Measurements from ENCODE around the gene CFHR1. TPM values are rescaled to one million over a fixed set of nuclear protein-coding genes. Genes with fewer than 3 reads are reported as not detected.

CFHR1 gene
- total RNA-seq, 1 donor from 2014 or later, result not detected

DNA sequence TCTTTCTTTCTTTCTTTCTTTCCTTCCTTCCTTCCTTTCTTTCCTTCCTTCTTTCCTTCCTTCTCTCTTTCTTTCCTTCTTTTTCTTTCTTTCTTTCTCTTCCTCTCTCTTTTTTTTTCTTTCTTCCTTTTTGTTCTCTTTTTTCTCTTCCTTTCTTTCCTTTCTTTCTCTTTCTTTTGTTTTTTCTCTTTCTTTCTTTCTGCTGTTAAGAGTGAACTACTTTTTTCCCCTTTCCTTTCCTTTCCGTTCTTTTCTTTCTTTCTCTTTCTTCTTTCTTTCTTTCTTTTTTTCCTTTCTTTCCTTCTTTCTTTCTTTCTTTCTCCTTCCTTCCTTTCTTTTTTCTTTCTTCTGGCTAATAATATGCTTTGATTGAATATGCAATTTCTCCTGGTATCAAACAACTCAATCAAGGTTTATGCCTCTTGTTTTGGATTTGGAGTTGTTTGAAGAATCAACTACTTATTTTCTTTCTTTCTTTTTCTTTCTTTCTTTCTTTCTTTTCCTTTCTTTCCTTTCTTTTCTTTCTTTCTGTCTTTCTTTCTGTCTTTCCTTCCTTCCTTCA lies 40.9 kb downstream of the CFHR1 start:
- H3K27me3 Mint-ChIP-seq (ENCODE audit: unreplicated experiment), result peaks cover 25% of the 10 kb centered on the region

DNA sequence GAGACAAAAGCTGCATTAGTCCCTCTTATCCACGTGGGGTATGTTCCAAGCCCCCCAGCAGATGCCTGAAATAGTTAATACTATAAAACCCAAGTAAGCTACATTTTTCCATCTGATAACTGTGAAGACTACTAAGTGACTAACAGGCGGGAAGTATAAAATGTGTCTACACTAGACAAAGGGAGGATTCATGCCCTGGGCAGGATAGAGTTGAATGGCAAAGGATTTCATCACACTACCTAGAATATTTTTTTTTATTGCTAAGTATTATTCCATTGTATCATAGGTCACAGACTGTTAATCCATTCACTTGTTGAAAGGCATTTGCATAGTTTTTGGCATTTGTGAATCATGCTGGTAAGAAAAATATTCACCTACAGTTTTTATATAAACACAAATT lies 41.9 kb downstream of the CFHR1 start:
- Mint-ChIP-seq H3K36me3 (ENCODE audit: unreplicated experiment) (no peaks in the 10 kb centered on the region), H3K9me3 (ENCODE audit: unreplicated experiment) (no peaks in the 10 kb centered on the region), H3K27ac (ENCODE audit: unreplicated experiment) (no peak overlapping the region), H3K4me3 (ENCODE audit: unreplicated experiment) (no peak overlapping the region), H3K4me1 (ENCODE audit: unreplicated experiment) (no peaks in the 10 kb centered on the region), H3K27me3 (ENCODE audit: unreplicated experiment) (peaks cover 25% of the 10 kb centered on the region)
- TF ChIP-seq, protein P1, sequence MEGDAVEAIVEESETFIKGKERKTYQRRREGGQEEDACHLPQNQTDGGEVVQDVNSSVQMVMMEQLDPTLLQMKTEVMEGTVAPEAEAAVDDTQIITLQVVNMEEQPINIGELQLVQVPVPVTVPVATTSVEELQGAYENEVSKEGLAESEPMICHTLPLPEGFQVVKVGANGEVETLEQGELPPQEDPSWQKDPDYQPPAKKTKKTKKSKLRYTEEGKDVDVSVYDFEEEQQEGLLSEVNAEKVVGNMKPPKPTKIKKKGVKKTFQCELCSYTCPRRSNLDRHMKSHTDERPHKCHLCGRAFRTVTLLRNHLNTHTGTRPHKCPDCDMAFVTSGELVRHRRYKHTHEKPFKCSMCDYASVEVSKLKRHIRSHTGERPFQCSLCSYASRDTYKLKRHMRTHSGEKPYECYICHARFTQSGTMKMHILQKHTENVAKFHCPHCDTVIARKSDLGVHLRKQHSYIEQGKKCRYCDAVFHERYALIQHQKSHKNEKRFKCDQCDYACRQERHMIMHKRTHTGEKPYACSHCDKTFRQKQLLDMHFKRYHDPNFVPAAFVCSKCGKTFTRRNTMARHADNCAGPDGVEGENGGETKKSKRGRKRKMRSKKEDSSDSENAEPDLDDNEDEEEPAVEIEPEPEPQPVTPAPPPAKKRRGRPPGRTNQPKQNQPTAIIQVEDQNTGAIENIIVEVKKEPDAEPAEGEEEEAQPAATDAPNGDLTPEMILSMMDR (IDR thresholded peaks at IDR 0.05), result no peak
- DNase-seq (ENCODE audit: extremely low spot score, unreplicated experiment), result no peak

More for the DNA sequence above, 40.9 kb downstream of the CFHR1 start:
- Mint-ChIP-seq H3K27ac (ENCODE audit: unreplicated experiment) (no peak overlapping the region), H3K4me1 (ENCODE audit: unreplicated experiment) (no peaks in the 10 kb centered on the region), H3K9me3 (ENCODE audit: unreplicated experiment) (no peaks in the 10 kb centered on the region), H3K4me3 (ENCODE audit: unreplicated experiment) (no peak overlapping the region), H3K36me3 (ENCODE audit: unreplicated experiment) (no peaks in the 10 kb centered on the region)
- no peak for DNase-seq (ENCODE audit: extremely low spot score, unreplicated experiment)
- TF ChIP-seq, protein P1 (IDR thresholded peaks at IDR 0.05), result no peak

DNA sequence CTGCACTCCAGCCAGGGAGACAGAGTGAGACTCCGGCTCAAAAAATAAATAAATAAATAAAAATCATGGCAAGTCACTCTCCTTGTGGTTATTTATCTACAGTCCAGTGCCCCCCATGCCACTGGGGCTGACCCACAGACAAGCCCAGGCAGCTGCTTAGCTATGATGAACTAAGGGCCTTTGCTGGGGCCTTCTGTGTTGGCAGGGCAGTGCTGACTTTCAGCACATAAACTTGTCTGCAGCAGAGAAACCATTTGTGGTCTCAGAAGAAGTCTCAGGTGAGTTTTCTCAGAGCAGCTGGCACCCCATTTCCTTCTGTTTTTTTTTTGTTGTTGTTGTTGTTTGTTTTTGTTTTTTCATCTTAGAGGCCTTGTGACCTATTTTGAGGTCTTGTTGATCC lies 47.4 kb downstream of the CFHR1 start:
- no peak for DNase-seq (ENCODE audit: extremely low spot score, unreplicated experiment)
- H3K4me1 Mint-ChIP-seq (ENCODE audit: unreplicated experiment), result no peaks in the 10 kb centered on the region
- TF ChIP-seq, protein P1 (IDR thresholded peaks at IDR 0.05), result no peak
- H3K9me3 Mint-ChIP-seq (ENCODE audit: unreplicated experiment), result peaks cover 5% of the 10 kb centered on the region
- no peaks in the 10 kb centered on the region for H3K36me3 Mint-ChIP-seq (ENCODE audit: unreplicated experiment)
- H3K4me3 Mint-ChIP-seq (ENCODE audit: unreplicated experiment), result no peak overlapping the region
- H3K27me3 Mint-ChIP-seq (ENCODE audit: unreplicated experiment), result peaks cover 11% of the 10 kb centered on the region
- no peak overlapping the region for H3K27ac Mint-ChIP-seq (ENCODE audit: unreplicated experiment)

DNA sequence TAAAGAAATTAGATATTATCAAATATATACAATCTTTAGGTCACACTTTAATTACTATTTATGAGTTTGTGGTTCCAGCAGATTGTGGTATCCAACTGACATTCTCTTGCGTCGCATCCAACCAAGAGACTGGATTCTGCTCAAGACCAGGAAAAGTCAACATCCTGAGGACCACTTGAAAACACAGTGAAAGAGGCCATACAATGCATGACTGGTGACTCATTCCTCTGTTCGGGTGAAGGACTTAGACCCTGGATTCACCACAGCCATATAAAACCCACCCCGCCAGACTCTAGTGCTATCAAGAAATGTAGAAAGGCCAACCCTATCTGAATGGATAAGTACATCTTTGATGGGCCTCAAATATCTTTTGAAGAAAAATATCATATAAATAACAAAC lies 53.9 kb downstream of the CFHR1 start:
- no peak for DNase-seq (ENCODE audit: extremely low spot score, unreplicated experiment)
- no peak overlapping the region for H3K4me3 Mint-ChIP-seq (ENCODE audit: unreplicated experiment)
- H3K27me3 Mint-ChIP-seq (ENCODE audit: unreplicated experiment), result peaks cover 26% of the 10 kb centered on the region

DNA sequence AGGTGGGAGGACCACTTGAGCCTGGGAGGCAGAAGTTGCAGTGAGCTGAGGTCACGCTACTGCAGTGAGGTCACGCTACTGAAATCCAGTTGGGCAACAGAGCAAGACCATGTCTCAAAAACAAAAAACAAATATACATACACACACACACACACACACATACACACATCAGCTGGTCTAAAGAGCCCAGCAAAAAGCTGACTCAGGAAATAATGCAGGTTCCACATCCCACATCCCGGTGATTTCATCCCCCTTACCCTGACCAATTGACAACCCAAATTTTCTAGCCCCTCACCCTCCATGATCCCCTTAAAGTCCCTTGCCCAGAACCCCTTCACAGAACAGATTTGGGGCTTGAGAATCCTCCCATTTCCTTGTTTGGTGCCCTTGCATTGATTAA lies 56.4 kb downstream of the CFHR1 start:
- Mint-ChIP-seq H3K9me3 (ENCODE audit: unreplicated experiment) (no peaks in the 10 kb centered on the region), H3K27ac (ENCODE audit: unreplicated experiment) (no peak overlapping the region)
- DNase-seq (ENCODE audit: extremely low spot score, unreplicated experiment), result no peak

More for the DNA sequence above, 53.9 kb downstream of the CFHR1 start:
- Mint-ChIP-seq H3K4me1 (ENCODE audit: unreplicated experiment) (peaks cover 3% of the 10 kb centered on the region), H3K36me3 (ENCODE audit: unreplicated experiment) (no peaks in the 10 kb centered on the region), H3K9me3 (ENCODE audit: unreplicated experiment) (no peaks in the 10 kb centered on the region), H3K27ac (ENCODE audit: unreplicated experiment) (no peak overlapping the region)
- TF ChIP-seq, protein P1 (IDR thresholded peaks at IDR 0.05), result no peak

More for the DNA sequence above, 56.4 kb downstream of the CFHR1 start:
- no peak overlapping the region for H3K4me3 Mint-ChIP-seq (ENCODE audit: unreplicated experiment)
- H3K36me3 Mint-ChIP-seq (ENCODE audit: unreplicated experiment), result no peaks in the 10 kb centered on the region
- H3K27me3 Mint-ChIP-seq (ENCODE audit: unreplicated experiment), result peaks cover 43% of the 10 kb centered on the region
- H3K4me1 Mint-ChIP-seq (ENCODE audit: unreplicated experiment), result peaks cover 3% of the 10 kb centered on the region
- TF ChIP-seq, protein P1 (IDR thresholded peaks at IDR 0.05), result no peak
